Hepatocyte (in vitro differentiated cells): ENCODE data around the gene GFY. TPM values are rescaled to one million over a fixed set of nuclear protein-coding genes. Genes with fewer than 3 reads are reported as not detected.

Source experiments
- DNase-seq: peaks from one replicate; pipeline ENCODE4 v3.0.0-alpha.2; 2016; ENCODE audit warnings: low spot score
- H2AFZ ChIP-seq: fragments of 200-600 bp; sonication (generic); 2 replicates; pipeline ENCODE4 v1.6.0; 2016; ENCODE audit warnings: antibody characterized with exemption, mild to moderate bottlenecking
- H3K27ac ChIP-seq: fragments of 200-600 bp; sonication (generic); 2 replicates; pipeline ENCODE4 v1.5.1; 2016; ENCODE audit warnings: mild to moderate bottlenecking
- H3K27me3 ChIP-seq: fragments of 200-600 bp; sonication (generic); 2 replicates; pipeline ENCODE4 v1.6.1; 2016
- H3K36me3 ChIP-seq: fragments of 200-600 bp; sonication (generic); replicated peaks from 2 replicates; pipeline ENCODE4 v1.5.1; 2016; ENCODE audit warnings: low read depth; ENCODE audit not compliant: insufficient read depth
- H3K4me1 ChIP-seq: fragments of 200-600 bp; sonication (generic); 2 replicates; pipeline ENCODE4 v1.5.1; 2016; ENCODE audit warnings: mild to moderate bottlenecking, moderate library complexity; ENCODE audit not compliant: insufficient read depth
- H3K4me2 ChIP-seq: fragments of 200-600 bp; sonication (generic); 2 replicates; pipeline ENCODE4 v1.6.0; 2016
- H3K4me3 ChIP-seq: fragments of 200-600 bp; sonication (generic); 2 replicates; pipeline ENCODE4 v1.5.1; 2016; ENCODE audit warnings: mild to moderate bottlenecking
- H3K79me2 ChIP-seq: fragments of 200-600 bp; sonication (generic); 2 replicates; pipeline ENCODE4 v1.6.0; 2017; ENCODE audit warnings: mild to moderate bottlenecking
- H3K9me2 ChIP-seq: fragments of 200-600 bp; sonication (generic); replicated peaks from 2 replicates; pipeline ENCODE4 v1.6.0; 2017; ENCODE audit warnings: mild to moderate bottlenecking; ENCODE audit not compliant: insufficient read depth
- H3K9me3 ChIP-seq: fragments of 200-600 bp; sonication (generic); 2 replicates; pipeline ENCODE4 v1.5.1; 2016; ENCODE audit warnings: low read depth, mild to moderate bottlenecking
- H4K20me1 ChIP-seq: fragments of 200-600 bp; sonication (generic); 2 replicates; pipeline ENCODE4 v1.6.0; 2016; ENCODE audit warnings: mild to moderate bottlenecking; ENCODE audit not compliant: insufficient read depth, poor library complexity, severe bottlenecking
- EZH2 ChIP-seq: fragments of 200-600 bp; sonication (generic); IDR thresholded peaks from 2 replicates; pipeline ENCODE4 v1.6.1; 2016; ENCODE audit warnings: antibody characterized with exemption, mild to moderate bottlenecking, borderline replicate concordance
- EZH2phosphoT487 ChIP-seq: fragments of 200-600 bp; sonication (generic); IDR thresholded peaks from one replicate; pipeline ENCODE4 v1.6.1; 2018; ENCODE audit warnings: antibody characterized with exemption, mild to moderate bottlenecking, low read depth, moderate library complexity; ENCODE audit not compliant: unreplicated experiment, severe bottlenecking
- WGBS: methylation state at CpG from one replicate; pipeline ENCODE4 v1.1.6; 2016; ENCODE audit warnings: low lambda C conversion rate; ENCODE audit errors: missing lambda C conversion rate; 5-methylcytosine and 5-hydroxymethylcytosine counted together
- polyA plus RNA-seq: library from polyadenylated mRNA; unstranded; fragments of >200 nt; fragmentation: Nextera tagmentation; extraction: Ambion mirVana; gene quantifications from 2 replicates; pipeline ENCODE4 v1.2.1, GENCODE V29; 2016
- total RNA-seq: library from RNA; depleted of rRNA; stranded (reverse); fragments of >200 nt; gene quantifications from 2 replicates; pipeline ENCODE4 v1.2.3, GENCODE V29; 2014
- TF ChIP-seq, protein P1 (sequence below): fragments of 200-600 bp; sonication (generic); IDR thresholded peaks from 2 replicates; pipeline ENCODE4 v1.5.1; 2016; ENCODE audit warnings: antibody characterized with exemption, mild to moderate bottlenecking; ENCODE audit not compliant: poor library complexity

The GFY gene
- total and polyA plus RNA-seq, 2 experiments from 2014 or later = not detected

DNA sequence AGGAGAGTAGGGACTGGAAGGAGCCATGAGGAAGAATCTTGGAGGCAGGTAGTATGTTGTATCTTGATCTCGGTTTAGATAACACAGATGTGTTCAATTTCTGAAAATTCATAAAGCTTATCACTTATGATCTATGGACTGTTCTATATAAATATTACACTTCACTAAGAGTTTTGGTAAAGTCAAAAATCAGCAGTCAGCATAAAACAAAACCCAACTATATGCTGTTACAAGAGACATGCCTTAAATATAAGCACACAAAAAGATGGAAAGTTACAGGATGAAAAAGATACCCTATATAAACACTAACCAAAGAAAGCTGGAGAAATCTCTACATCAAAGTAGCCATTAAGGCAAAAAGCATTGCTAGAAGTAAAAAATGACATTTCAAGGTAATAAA is 41.6 kb upstream of the GFY start:
- Histone ChIP-seq H3K9me3 (no peaks in the 10 kb centered on the region), H3K4me2 (no peak overlapping the region), H3K79me2 (no peaks in the 10 kb centered on the region), H2AFZ (no peak overlapping the region), H3K36me3 (no peaks in the 10 kb centered on the region), H3K4me1 (no peaks in the 10 kb centered on the region), H3K4me3 (no peak overlapping the region), H3K27me3 (no peaks in the 10 kb centered on the region), H3K9me2 (no peaks in the 10 kb centered on the region), H3K27ac (no peak overlapping the region), H4K20me1 (no peaks in the 10 kb centered on the region)
- TF ChIP-seq, protein P1, sequence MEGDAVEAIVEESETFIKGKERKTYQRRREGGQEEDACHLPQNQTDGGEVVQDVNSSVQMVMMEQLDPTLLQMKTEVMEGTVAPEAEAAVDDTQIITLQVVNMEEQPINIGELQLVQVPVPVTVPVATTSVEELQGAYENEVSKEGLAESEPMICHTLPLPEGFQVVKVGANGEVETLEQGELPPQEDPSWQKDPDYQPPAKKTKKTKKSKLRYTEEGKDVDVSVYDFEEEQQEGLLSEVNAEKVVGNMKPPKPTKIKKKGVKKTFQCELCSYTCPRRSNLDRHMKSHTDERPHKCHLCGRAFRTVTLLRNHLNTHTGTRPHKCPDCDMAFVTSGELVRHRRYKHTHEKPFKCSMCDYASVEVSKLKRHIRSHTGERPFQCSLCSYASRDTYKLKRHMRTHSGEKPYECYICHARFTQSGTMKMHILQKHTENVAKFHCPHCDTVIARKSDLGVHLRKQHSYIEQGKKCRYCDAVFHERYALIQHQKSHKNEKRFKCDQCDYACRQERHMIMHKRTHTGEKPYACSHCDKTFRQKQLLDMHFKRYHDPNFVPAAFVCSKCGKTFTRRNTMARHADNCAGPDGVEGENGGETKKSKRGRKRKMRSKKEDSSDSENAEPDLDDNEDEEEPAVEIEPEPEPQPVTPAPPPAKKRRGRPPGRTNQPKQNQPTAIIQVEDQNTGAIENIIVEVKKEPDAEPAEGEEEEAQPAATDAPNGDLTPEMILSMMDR = no peak
- TF ChIP-seq EZH2 = no peak
- no peak for TF ChIP-seq EZH2phosphoT487
- WGBS = 97% methylated on average over 1 of the region's 1 CpG
- no peak for DNase-seq

DNA sequence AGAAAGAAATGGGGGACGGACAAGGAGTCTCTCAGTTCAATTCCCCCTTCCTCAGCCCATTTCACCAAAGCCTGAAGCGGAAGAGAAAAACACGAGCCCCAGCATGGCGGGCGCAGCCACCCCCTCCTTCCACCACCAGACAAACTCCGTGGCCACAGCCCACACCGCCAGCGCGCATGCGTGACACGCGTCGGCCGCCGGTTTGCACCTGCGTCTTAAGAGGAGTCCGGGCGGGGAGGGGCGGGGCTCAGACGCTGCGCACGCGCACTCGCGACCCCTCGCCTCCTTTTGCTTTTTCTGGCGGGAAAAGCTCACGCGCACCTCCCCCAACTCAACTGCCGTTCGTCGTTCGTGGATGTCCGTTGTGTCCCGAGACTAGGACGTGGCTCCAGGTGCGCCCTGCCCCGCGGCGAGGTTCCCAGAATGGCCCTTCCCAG is 37.2 kb upstream of the GFY start, which contains the start of gene KASH5:
KASH5 (plus strand) TSS at position 314 of the 437 bp plus-strand sequence. CDS start 2,635 bp downstream, outside the sequence.
- TF ChIP-seq, protein P1 = no peak
- TF ChIP-seq EZH2phosphoT487 (no peak), EZH2 (no peak)
- no peaks in the 10 kb centered on the region for H3K27me3 ChIP-seq
- 96% methylated on average over 30 of the region's 40 CpGs for WGBS
- DNase-seq = no peak
- H3K36me3 ChIP-seq = no peaks in the 10 kb centered on the region
- H3K27ac ChIP-seq = no peak within 1 kb of the TSS
- H4K20me1 ChIP-seq = no peaks in the 10 kb centered on the region
- H3K4me2 ChIP-seq = no peak within 1 kb of the TSS
- no peak within 1 kb of the TSS for H2AFZ ChIP-seq
- no peak within 1 kb of the TSS for H3K4me3 ChIP-seq
- no peaks in the 10 kb centered on the region for H3K9me2 ChIP-seq
- no peaks in the 10 kb centered on the region for H3K9me3 ChIP-seq
- H3K79me2 ChIP-seq = no peaks in the 10 kb centered on the region
- H3K4me1 ChIP-seq = no peaks in the 10 kb centered on the region

DNA sequence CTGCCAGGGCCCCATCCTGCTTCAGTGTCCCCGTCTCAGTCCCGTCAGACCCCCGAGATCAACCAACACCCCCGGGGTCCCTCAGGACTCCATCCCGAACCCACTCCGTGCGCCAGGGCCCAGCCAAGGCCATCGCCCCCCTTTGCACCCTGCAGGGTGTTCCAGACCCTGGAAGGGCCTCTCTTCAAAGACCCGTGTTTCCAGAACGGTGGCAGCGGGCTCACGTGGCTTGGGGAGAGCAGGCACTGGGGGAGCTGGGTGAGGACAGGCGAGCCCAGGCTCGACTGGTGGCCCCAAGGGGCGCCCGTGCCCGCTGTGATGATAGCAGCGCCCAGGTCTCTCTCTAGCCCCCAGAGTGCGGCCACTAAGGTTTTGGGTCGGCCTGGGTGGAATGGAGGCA is 35.8 kb upstream of the GFY start:
- no peak overlapping the region for H3K4me3 ChIP-seq
- TF ChIP-seq, protein P1 = no peak
- no peak for TF ChIP-seq EZH2phosphoT487
- no peak for TF ChIP-seq EZH2
- 92% methylated on average over 20 of the region's 20 CpGs for WGBS
- H3K36me3 ChIP-seq = no peaks in the 10 kb centered on the region
- no peaks in the 10 kb centered on the region for H4K20me1 ChIP-seq
- no peaks in the 10 kb centered on the region for H3K9me2 ChIP-seq
- H3K4me2 ChIP-seq = no peak overlapping the region
- H3K79me2 ChIP-seq = no peaks in the 10 kb centered on the region
- no peaks in the 10 kb centered on the region for H3K4me1 ChIP-seq
- H2AFZ ChIP-seq = no peak overlapping the region
- DNase-seq = no peak
- no peak overlapping the region for H3K27ac ChIP-seq
- no peaks in the 10 kb centered on the region for H3K9me3 ChIP-seq
- H3K27me3 ChIP-seq = no peaks in the 10 kb centered on the region
